GM19043 (cell line): ENCODE results near the gene SEPTIN7.

ENCODE experiments used
- ATAC-seq: cut with Tn5 transposase; IDR thresholded peaks from one replicate; pipeline ENCODE4 v1.9.1; 2021; ENCODE audit warnings: low read depth; ENCODE audit not compliant: unreplicated experiment

Gene SEPTIN7

GRCh38 chr7:35826751-35827150, 25.9 kb downstream of the SEPTIN7 start:
- ATAC-seq, result no peak

GRCh38 chr7:35828817-35829216, 28.0 kb downstream of the SEPTIN7 start:
- no peak for ATAC-seq

DNA sequence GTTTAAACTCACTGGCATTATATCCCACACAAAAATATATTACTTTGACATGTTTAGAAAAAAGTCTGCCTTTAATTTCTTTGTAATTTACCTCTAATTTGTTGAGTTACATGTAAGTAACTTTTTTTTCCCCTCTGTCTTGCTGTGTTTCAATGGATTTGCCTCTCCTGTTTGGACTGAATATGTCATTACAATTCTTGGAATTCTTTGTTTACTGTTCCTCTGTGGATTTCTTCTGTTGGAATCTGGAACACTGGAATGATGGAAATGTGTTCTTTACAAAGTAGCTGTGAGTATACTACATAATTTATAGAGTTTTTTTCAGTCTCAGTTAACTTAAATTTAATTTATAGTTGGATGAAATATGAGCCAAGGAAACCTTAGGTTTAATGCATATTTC, 30.4 kb downstream of the SEPTIN7 start:
- no peak for ATAC-seq

DNA sequence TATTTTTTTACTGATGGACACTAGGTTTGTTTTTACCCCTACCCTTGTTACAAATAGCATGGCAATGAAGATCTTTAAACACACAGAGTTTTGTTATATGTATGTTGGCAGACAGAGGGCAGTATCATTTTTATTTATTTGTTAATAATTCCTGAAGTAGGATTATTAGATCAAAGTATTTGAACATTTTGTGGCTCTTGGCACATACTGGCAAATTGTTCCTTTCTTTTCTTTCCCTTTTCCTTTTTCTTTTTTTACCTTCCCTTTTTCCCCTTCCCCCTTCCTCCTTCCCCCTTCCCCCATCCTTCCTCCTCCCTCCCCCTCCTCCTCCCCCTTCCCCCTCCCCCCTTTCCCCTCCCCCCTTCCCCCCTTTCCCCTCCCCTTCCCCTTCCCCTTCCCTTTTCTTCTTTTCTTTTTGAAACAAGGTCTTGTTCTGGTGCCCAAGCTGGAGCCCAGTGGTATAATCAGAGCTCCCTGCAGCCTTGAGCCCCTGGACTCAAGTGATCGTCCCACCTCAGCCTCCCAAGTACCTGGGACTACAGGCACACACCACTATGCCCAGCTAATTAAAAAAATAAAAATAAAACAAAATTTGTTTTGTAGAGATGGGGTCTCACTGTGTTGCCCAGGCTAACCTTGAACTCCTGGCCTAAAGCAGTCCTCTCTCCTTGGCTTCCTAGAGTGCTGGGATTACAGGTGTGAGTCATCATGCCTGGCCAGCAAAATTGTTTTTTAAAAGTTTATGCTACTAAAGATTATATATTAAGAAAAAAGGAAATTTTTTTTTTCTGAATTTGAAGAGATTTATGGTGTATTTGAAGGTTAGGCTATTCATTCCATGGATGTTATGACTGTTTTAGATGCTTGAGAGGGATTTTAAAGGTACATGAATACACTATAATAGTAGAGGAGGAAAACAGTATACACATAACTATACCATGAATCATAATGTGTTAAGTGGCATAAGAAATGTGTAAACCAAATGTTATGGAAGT, 39.3 kb downstream of the SEPTIN7 start:
- ATAC-seq, result no peak

DNA sequence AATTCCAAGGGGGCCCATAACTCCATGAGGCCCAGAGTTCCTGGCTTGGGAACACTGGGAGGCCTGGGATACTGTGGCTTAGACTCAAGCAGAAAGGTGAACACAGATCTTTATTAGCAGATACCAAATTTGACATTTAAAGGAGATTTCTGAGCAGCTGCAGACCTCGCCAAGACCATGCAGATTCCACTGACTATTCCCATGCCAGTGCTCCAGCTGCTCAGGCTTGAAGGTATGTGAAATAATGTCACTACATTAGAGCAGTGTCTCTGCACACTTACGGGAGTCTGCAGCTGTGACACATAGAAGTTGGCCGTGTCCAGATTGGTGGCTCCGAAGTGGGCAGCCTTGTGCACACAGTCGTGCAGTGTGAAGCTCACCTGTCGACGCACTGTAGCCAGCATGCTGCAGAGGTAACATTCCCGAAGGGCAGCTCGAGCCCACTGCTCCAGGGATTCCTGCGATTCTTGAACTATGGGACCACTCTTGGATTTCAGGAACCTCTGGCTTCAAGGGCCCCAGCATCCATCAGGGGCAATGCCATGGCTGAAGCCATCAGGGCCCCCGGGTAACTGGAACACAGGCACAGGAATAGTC, 46.1 kb downstream of the SEPTIN7 start:
- no peak for ATAC-seq

DNA sequence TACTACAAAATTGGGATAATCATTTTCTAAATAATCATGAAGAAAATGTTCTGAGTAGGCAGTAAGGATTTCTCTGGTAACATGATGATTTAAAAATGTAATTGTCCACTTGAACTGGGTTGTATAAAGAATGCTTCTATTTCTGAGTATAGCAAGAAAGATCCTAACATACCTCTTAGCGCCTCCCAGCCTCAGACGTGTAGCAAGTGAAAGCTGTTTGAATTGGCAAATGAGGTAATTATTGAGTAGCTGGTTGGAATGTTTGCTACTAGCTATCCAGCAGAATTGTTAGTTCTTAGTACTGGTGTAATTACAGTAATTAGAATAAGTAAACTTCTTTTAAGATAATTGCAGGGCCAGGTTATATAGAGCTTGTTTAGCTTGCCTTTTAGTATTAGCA, 47.9 kb downstream of the SEPTIN7 start:
- no peak for ATAC-seq

DNA sequence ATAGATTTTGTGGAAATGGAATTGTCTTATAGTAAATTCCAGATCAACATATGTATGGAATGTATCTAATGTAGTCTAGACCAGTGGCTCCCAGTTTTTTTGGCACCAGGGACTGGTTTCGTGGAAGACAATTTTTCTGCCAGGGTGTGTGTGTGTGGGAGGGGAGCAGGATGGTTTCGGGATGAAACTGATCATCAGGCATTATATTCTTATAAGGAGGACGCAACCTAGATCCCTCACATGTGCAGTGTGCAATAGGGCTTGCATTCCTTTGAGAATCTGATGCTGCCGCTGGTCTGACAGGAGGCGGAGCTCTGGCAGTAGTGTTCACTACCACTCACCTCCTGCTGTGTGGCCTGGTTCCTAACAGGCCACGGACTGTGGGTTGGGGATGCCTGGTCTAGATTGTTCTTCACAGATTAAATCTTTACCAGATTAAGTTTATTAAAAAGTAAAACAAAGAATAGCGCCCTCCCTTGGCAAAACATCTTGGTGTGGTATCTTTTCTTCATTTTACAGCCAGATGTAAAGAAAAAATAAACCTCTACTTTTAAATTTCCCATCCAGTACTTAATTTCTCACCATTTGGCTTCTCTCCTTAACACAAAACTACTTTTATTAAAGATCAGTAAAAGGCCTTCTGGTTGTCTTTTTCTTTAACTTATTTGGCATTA, 48.4 kb downstream of the SEPTIN7 start:
- ATAC-seq, result no peak

GRCh38 chr7:35849954-35850353, 49.1 kb downstream of the SEPTIN7 start:
- ATAC-seq, result no peak
